NCI-H1694 (cell line): ENCODE measurements around the gene IP6K1.
"Not testable (repeated sequence)": the region's sequence is repeated elsewhere in the genome, so short reads cannot be mapped to it uniquely, and the experiment has no call there.

Source experiments
- DNase-seq: peaks from one replicate; lab custom pipeline; 2025; lab: John Stamatoyannopoulos, UW

IP6K1 gene

GRCh38 chr3:49786357-49787181, at the start of gene IP6K1:
TSS of gene IP6K1 (minus strand) at chr3:49786542. CDS start at chr3:49748040, 38,502 bp downstream.
- peak; percentile 85 for DNase-seq

GRCh38 chr3:49831341-49831740, 45.0 kb upstream of the IP6K1 start:
- DNase-seq, result no peak

- no peak for DNase-seq
Measured at GRCh38 chr3:49826016-49826415, 39.7 kb upstream of the IP6K1 start.

- DNase-seq, result not testable (repeated sequence)
Measured at GRCh38 chr3:49823131-49823530, 36.8 kb upstream of the IP6K1 start.

- no peak for DNase-seq
Measured at GRCh38 chr3:49813497-49814174, 27.3 kb upstream of the IP6K1 start, which contains the start of gene UBA7. TSS of gene UBA7 (minus strand) at chr3:49813953. CDS start at chr3:49813787, 166 bp downstream.

GRCh38 chr3:49812916-49813496, 26.7 kb upstream of the IP6K1 start:
- DNase-seq, result no peak

- no peak for DNase-seq
Measured at GRCh38 chr3:49807431-49808114, 21.2 kb upstream of the IP6K1 start.

GRCh38 chr3:49806850-49807249, 20.5 kb upstream of the IP6K1 start:
- DNase-seq, result no peak

- no peak for DNase-seq
Measured at GRCh38 chr3:49805897-49806701, 19.8 kb upstream of the IP6K1 start.

- DNase-seq, result no peak
Measured at GRCh38 chr3:49805367-49805782, 19.0 kb upstream of the IP6K1 start.

- DNase-seq, result no peak
Measured at GRCh38 chr3:49804141-49805041, 18.0 kb upstream of the IP6K1 start.

GRCh38 chr3:49803465-49804140, 17.3 kb upstream of the IP6K1 start:
- DNase-seq, result peak; percentile 2

GRCh38 chr3:49802719-49803464, 16.6 kb upstream of the IP6K1 start, which contains the start of gene INKA1:
TSS of gene INKA1 (plus strand) at chr3:49803261. CDS start at chr3:49803393, 132 bp downstream.
- DNase-seq, result peak; percentile 34

- no peak for DNase-seq
Measured at GRCh38 chr3:49801160-49801559, 14.8 kb upstream of the IP6K1 start.

- DNase-seq, result no peak
Measured at GRCh38 chr3:49799761-49800160, 13.4 kb upstream of the IP6K1 start, which contains the start of gene CDHR4. TSS of gene CDHR4 (minus strand) at chr3:49799873. CDS start at chr3:49799812, 61 bp downstream.

GRCh38 chr3:49799105-49799504, 12.8 kb upstream of the IP6K1 start:
- DNase-seq, result no peak

- DNase-seq, result no peak
Measured at GRCh38 chr3:49794926-49795905, 8.9 kb upstream of the IP6K1 start.

- DNase-seq, result no peak
Measured at GRCh38 chr3:49794431-49794830, 8.1 kb upstream of the IP6K1 start.
